Panc1 (cell line): ENCODE data around the gene ZCCHC7.
"Not testable (repeated sequence)": the region's sequence is repeated elsewhere in the genome, so short reads cannot be mapped to it uniquely, and the experiment has no call there.

Experiments used
- POLR2AphosphoS5 ChIP-seq: IDR thresholded peaks from 2 replicates; pipeline ENCODE4 v1.6.1; 2012; ENCODE audit warnings: mild to moderate bottlenecking, low read depth, low read length, moderate library complexity
- SIN3A ChIP-seq: IDR thresholded peaks from 2 replicates; pipeline ENCODE4 v1.6.1; 2012; ENCODE audit warnings: low read depth, mild to moderate bottlenecking, low read length, moderate library complexity, borderline replicate concordance; ENCODE audit not compliant: insufficient read depth
- TF ChIP-seq, protein P1 (sequence below): fragments of 450-650 bp; IDR thresholded peaks from 2 replicates; pipeline ENCODE4 v1.5.1; 2017; ENCODE audit warnings: mild to moderate bottlenecking

DNA sequence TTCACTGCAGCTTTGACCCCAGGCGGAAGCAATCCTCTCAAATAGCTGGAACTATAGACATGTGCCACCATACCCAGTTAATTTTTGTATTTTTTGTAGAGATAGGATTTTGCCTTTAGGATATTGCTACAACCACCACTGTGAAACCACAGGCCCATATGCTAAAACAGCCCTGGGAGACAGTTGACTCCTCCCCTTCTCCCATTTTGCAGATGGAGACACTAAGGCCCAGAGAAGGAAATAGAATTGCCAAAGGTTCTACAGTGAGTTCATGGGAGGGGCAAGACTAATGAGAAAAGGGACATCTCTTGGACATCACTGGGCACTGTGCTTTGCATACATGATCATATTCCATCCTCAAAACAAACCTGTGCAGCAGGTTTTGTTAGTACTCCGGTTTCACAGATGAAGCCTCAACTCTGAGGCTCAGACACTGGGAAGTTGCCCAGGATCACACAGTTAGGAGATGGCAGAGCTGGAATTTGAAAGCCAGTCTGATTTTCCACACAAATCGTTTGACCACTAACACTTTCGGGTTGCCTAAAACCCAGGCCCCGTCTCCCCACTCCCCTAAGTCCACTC is 27.6 kb upstream of the ZCCHC7 start:
- TF ChIP-seq, protein P1, sequence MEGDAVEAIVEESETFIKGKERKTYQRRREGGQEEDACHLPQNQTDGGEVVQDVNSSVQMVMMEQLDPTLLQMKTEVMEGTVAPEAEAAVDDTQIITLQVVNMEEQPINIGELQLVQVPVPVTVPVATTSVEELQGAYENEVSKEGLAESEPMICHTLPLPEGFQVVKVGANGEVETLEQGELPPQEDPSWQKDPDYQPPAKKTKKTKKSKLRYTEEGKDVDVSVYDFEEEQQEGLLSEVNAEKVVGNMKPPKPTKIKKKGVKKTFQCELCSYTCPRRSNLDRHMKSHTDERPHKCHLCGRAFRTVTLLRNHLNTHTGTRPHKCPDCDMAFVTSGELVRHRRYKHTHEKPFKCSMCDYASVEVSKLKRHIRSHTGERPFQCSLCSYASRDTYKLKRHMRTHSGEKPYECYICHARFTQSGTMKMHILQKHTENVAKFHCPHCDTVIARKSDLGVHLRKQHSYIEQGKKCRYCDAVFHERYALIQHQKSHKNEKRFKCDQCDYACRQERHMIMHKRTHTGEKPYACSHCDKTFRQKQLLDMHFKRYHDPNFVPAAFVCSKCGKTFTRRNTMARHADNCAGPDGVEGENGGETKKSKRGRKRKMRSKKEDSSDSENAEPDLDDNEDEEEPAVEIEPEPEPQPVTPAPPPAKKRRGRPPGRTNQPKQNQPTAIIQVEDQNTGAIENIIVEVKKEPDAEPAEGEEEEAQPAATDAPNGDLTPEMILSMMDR: not testable (repeated sequence)
- not testable (repeated sequence) for TF ChIP-seq SIN3A, POLR2AphosphoS5
